IMR-90 (cell line): ENCODE data around the gene STK17A. TPM values are rescaled to one million over a fixed set of nuclear protein-coding genes. Genes with fewer than 3 reads are reported as not detected.
A peak's percentile ranks its signal among the peaks of the same experiment; 100 is the strongest.

Source experiments
- ATAC-seq: fragments of 200-7000 bp; cut with Tn5 transposase; 2 replicates; pipeline ENCODE4 v1.9.1; 2020; ENCODE audit warnings: low read depth, mild to moderate bottlenecking, moderate library complexity
- BruUV-seq: library from RNA; stranded (reverse); fragments of 400-500 nt; replicated peaks from 2 replicates; lab custom pipeline; 2021; lab: Mats Ljungman, UMichigan
- CTCF ChIA-PET: fragments of 300-600 bp; formaldehyde crosslinking; extraction: SDS; loops from one replicate; lab custom pipeline; 2021; ENCODE audit warnings: antibody characterized with exemption; lab: Yijun Ruan, JAX
- POLR2A ChIA-PET: fragments of 300-600 bp; sonication (Branson Sonifier 250); formaldehyde crosslinking; loops from one replicate; lab custom pipeline; 2022; ENCODE audit warnings: antibody characterized with exemption; ENCODE audit not compliant: unreplicated experiment; lab: Charles Lee
- DNase-seq: peaks from one replicate; pipeline ENCODE4 v3.0.0; 2013
- H2AFZ ChIP-seq: replicated peaks from 2 replicates; pipeline ENCODE3; 2013; ENCODE audit warnings: low read length, mild to moderate bottlenecking; ENCODE audit not compliant: poor library complexity
- H2AK5ac ChIP-seq: 2 replicates; pipeline ENCODE4 v1.6.1; 2013; ENCODE audit warnings: low read depth, low read length, inconsistent platforms
- H2AK9ac ChIP-seq: replicated peaks from 2 replicates; pipeline ENCODE3; 2013; ENCODE audit warnings: mild to moderate bottlenecking, low read depth, low read length, moderate library complexity; ENCODE audit not compliant: poor library complexity
- H2BK120ac ChIP-seq: 2 replicates; pipeline ENCODE4 v1.6.1; 2013; ENCODE audit warnings: low read depth, low read length, inconsistent platforms
- H2BK15ac ChIP-seq: 3 replicates; pipeline ENCODE4 v1.6.1; 2013; ENCODE audit warnings: low read depth, low read length, inconsistent platforms
- H2BK20ac ChIP-seq: 2 replicates; pipeline ENCODE4 v1.6.1; 2013; ENCODE audit warnings: low read depth, mild to moderate bottlenecking, inconsistent platforms, low read length, moderate library complexity
- H2BK5ac ChIP-seq: 2 replicates; pipeline ENCODE4 v1.6.1; 2013; ENCODE audit warnings: mild to moderate bottlenecking, low read depth, low read length, inconsistent platforms; ENCODE audit not compliant: poor library complexity, severe bottlenecking
- H3K14ac ChIP-seq: replicated peaks from 2 replicates; pipeline ENCODE4 v1.6.1; 2013; ENCODE audit warnings: low read depth, low read length, inconsistent platforms
- H3K18ac ChIP-seq: 2 replicates; pipeline ENCODE4 v1.6.1; 2013; ENCODE audit warnings: low read depth, low read length, control low read depth
- H3K23ac ChIP-seq: 2 replicates; pipeline ENCODE4 v1.6.1; 2013; ENCODE audit warnings: low read depth, low read length, inconsistent platforms
- H3K27ac ChIP-seq: 2 replicates; pipeline ENCODE4 v1.5.1; 2013; ENCODE audit warnings: mild to moderate bottlenecking, control low read depth, low read length; ENCODE audit not compliant: insufficient read depth
- H3K27me3 ChIP-seq: 2 replicates; pipeline ENCODE4 v1.6.1; 2013; ENCODE audit warnings: low read length; ENCODE audit not compliant: control insufficient read depth, insufficient read depth
- H3K36me3 ChIP-seq: 2 replicates; pipeline ENCODE4 v1.6.1; 2013; ENCODE audit warnings: low read length, mixed read lengths; ENCODE audit not compliant: control insufficient read depth, insufficient read depth
- H3K4ac ChIP-seq: 2 replicates; pipeline ENCODE4 v1.6.1; 2013; ENCODE audit warnings: low read depth, low read length, inconsistent platforms
- H3K4me1 ChIP-seq: 2 replicates; pipeline ENCODE4 v1.6.1; 2013; ENCODE audit warnings: low read length, mixed read lengths; ENCODE audit not compliant: control insufficient read depth, insufficient read depth
- H3K4me2 ChIP-seq: 2 replicates; pipeline ENCODE4 v1.6.1; 2013; ENCODE audit warnings: low read depth, mild to moderate bottlenecking, control low read depth, low read length, moderate library complexity
- H3K4me3 ChIP-seq: 2 replicates; pipeline ENCODE4 v1.5.1; 2013; ENCODE audit warnings: low read depth, mild to moderate bottlenecking, control low read depth, low read length, moderate library complexity; ENCODE audit not compliant: insufficient read depth
- H3K56ac ChIP-seq: 2 replicates; pipeline ENCODE4 v1.6.1; 2013; ENCODE audit warnings: low read length, inconsistent platforms; ENCODE audit not compliant: insufficient read depth; ENCODE audit errors: extremely low read depth
- H3K79me1 ChIP-seq, 2 experiments: 2 replicates each; pipeline ENCODE4 v1.6.1; 2013; ENCODE audit warnings: low read length in 2 of 2, inconsistent platforms in 1 of 2, low read depth in 1 of 2
- H3K9ac ChIP-seq: 2 replicates; pipeline ENCODE4 v1.6.1; 2013; ENCODE audit warnings: low read depth, low read length, control low read depth
- H3K9me1 ChIP-seq: 2 replicates; pipeline ENCODE4 v1.6.1; 2013; ENCODE audit warnings: low read length, inconsistent platforms; ENCODE audit not compliant: insufficient read depth
- H3K9me3 ChIP-seq: 2 replicates; pipeline ENCODE4 v1.6.1; 2013; ENCODE audit warnings: low read length; ENCODE audit not compliant: control insufficient read depth, insufficient read depth
- H4K20me1 ChIP-seq: 2 replicates; pipeline ENCODE4 v1.6.1; 2013; ENCODE audit warnings: low read length, inconsistent platforms; ENCODE audit not compliant: insufficient read depth
- H4K5ac ChIP-seq: 2 replicates; pipeline ENCODE4 v1.6.1; 2013; ENCODE audit warnings: mild to moderate bottlenecking, low read depth, low read length, control low read depth
- H4K8ac ChIP-seq, 2 experiments: 2 replicates each; pipeline ENCODE4 v1.6.1; 2013; ENCODE audit warnings: low read depth in 2 of 2, low read length in 2 of 2, control low read depth in 1 of 2, inconsistent platforms in 1 of 2
- H4K91ac ChIP-seq: 2 replicates; pipeline ENCODE4 v1.6.1; 2013; ENCODE audit warnings: low read depth, low read length, inconsistent platforms; ENCODE audit not compliant: insufficient read depth
- CEBPB ChIP-seq: IDR thresholded peaks from 2 replicates; pipeline ENCODE4 v1.6.1; 2012; ENCODE audit warnings: low read depth, low read length, improper control_type of control experiment
- USF2 ChIP-seq: fragments of 150-350 bp; IDR thresholded peaks from 2 replicates; pipeline ENCODE4 v1.6.1; 2017; ENCODE audit warnings: mild to moderate bottlenecking, antibody characterized with exemption, low read length, low read depth
- WGBS, 2 experiments: methylation state at CpG; one replicate each; pipeline versions ENCODE4 v1.1.5 to v1.1.7; 2013; ENCODE audit warnings: missing lambda C conversion rate in 2 of 2; ENCODE audit not compliant: insufficient read length in 1 of 2; ENCODE audit errors: extremely low coverage in 2 of 2; 5-methylcytosine and 5-hydroxymethylcytosine counted together
- dilution Hi-C: fragments of 300-500 bp; cut with HindIII; formaldehyde crosslinking; loops from one replicate; pipeline ENCODE4 v1.14.3; 2018; ENCODE audit warnings: low sequenced_read_pairs; ENCODE audit not compliant: unreplicated experiment
- in situ Hi-C: fragments of 300-500 bp; cut with MboI; formaldehyde crosslinking; loops from 3 replicates; pipeline ENCODE4 v1.14.3; 2019; ENCODE audit warnings: low sequenced_read_pairs, inconsistent platforms, mixed read lengths
- intact Hi-C: fragments of 100-400 bp; cut with micrococcal nuclease; formaldehyde crosslinking; loops from 2 replicates; pipeline ENCODE4 v1.10.0; 2022
- polyA plus RNA-seq, 3 experiments: library from polyadenylated mRNA; depleted of rRNA; stranded (reverse); fragments of >200 nt; gene quantifications; 2 replicates each; pipeline ENCODE4 v1.2.3, GENCODE V29; 2012; ENCODE audit warnings: low replicate concordance in 1 of 3
- total RNA-seq: library from RNA; depleted of rRNA; stranded (reverse); fragments of >200 nt; gene quantifications from 2 replicates; pipeline ENCODE4 v1.2.3, GENCODE V29; 2012

Gene STK17A
- total and polyA plus RNA-seq, 2 of the 4 experiments (the other 2 are of a cell fraction), result 40.5 to 50.5 TPM

- H2BK5ac ChIP-seq, result no peak overlapping the region
- H3K18ac ChIP-seq, result peak overlapping the region; percentile 69; the same call in 1 of the 2 replicates
- TF ChIP-seq CEBPB (peak; percentile 92), USF2 (no peak)
- ChIA-PET CTCF (interaction anchor here (1.8 kb wide), 1 partner anchor 47 kb away, joined by 7 read pairs; the partner anchor contains the start of gene STK17A), POLR2A (no interaction called here)
- no peak overlapping the region for H3K4me3 ChIP-seq
- peaks cover 24% of the 10 kb centered on the region for H3K9me1 ChIP-seq
- peaks cover 34% of the 10 kb centered on the region for H3K4me1 ChIP-seq
- H2AK9ac ChIP-seq, result peak overlapping the region; percentile 26
- dilution Hi-C loops (no loop called here), intact Hi-C loops (loop anchor here (1.0 kb wide), 1 partner anchor 36 kb away; no protein-coding TSS in a partner anchor), in situ Hi-C loops (no loop called here)
- H3K4ac ChIP-seq, result peak overlapping the region; percentile 65
- 0 out of 3 replicates have a peak overlapping the region, but pooled peaks have one; percentile 9 for H2BK15ac ChIP-seq
- peak overlapping the region; percentile 18; the same call in 1 of the 2 replicates for H2BK20ac ChIP-seq
- no peak overlapping the region for H3K56ac ChIP-seq
- peak; percentile 91 for DNase-seq
- peak overlapping the region; percentile 52; the same call in 1 of the 2 replicates for H3K4me2 ChIP-seq
- H3K27ac ChIP-seq, result peak overlapping the region; percentile 73; the same call in 1 of the 2 replicates
- H3K9ac ChIP-seq, result no peak overlapping the region
- peak overlapping the region; percentile 15 for H4K91ac ChIP-seq
- H3K36me3 ChIP-seq, result no peaks in the 10 kb centered on the region
- peak; percentile 84 for ATAC-seq
- no peak overlapping the region for H4K8ac ChIP-seq
- H2AK5ac ChIP-seq, result peak overlapping the region; percentile 15; the same call in 1 of the 2 replicates
- H3K9me3 ChIP-seq, result no peaks in the 10 kb centered on the region
- H3K14ac ChIP-seq, result no peak overlapping the region
- peaks cover 14% of the 10 kb centered on the region; the same call in 1 of the 2 replicates for H4K20me1 ChIP-seq
- no TSS peak for BruUV-seq
- H3K23ac ChIP-seq, result no peak overlapping the region
- H2BK120ac ChIP-seq, result peak overlapping the region; percentile 37; the same call in 1 of the 2 replicates
- H3K27me3 ChIP-seq, result peaks cover 30% of the 10 kb centered on the region
- WGBS, 2 experiments, result 100% methylated on average over 1 of the region's 6 CpGs; no CpG with 5 or more reads in 1 of the 2 experiments
- H2AFZ ChIP-seq, result no peak overlapping the region
- H3K79me1 ChIP-seq, result no peaks in the 10 kb centered on the region
- H4K5ac ChIP-seq, result peak overlapping the region; percentile 5; the same call in 1 of the 2 replicates
These were observed 46.9 kb upstream of the STK17A start for GRCh38 chr7:43535810-43536585.
